ENCODE results near the gene STPG3.

DNA sequence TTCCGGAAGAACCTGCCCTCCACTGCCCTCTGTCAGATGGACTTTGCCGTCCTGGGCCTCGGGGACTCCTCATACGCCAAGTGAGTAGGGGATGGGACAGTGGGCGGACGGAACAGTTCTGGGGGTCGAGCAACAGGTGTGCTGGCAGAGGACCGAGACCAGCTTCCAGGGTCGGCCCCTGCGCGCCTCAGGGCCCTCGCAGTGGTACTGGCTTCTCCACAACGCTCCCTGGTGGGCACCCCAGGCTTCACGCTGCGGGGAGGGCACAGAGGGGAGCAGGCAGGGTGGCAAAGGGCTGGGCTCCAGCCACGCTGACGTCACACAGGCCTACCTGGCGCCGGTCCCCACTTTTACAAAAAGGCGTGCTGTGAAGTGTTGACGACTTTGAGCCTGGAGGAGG, 38.6 kb upstream of the STPG3 start:
- TF ChIP-seq ZNF274 (IDR thresholded peaks at IDR 0.05; ENCODE audit: low read depth, low read length) = no peak
- no peak for TF ChIP-seq YY1 (IDR thresholded peaks at IDR 0.05; ENCODE audit: insufficient read depth, insufficient read length)
